CD4-positive, alpha-beta T cell treated with Interleukin-4 for 4 hours (primary cell): ENCODE results near the gene VPS37C.

Experiments used
- DNase-seq: peaks from one replicate; pipeline ENCODE4 v3.0.0-alpha.2; 2020

VPS37C gene

GRCh38 chr11:61131586-61131985 is 29.6 kb downstream of the VPS37C start:
- DNase-seq: no peak

GRCh38 chr11:61131186-61131585 is 30.0 kb downstream of the VPS37C start:
- no peak for DNase-seq

GRCh38 chr11:61129639-61130523 is 31.3 kb downstream of the VPS37C start:
- peak; percentile 87 for DNase-seq

GRCh38 chr11:61128947-61129638 is 32.1 kb downstream of the VPS37C start:
- no peak for DNase-seq

- DNase-seq: no peak
Measured at GRCh38 chr11:61127991-61128390, 33.2 kb downstream of the VPS37C start.

GRCh38 chr11:61126256-61126655 is 35.0 kb downstream of the VPS37C start:
- no peak for DNase-seq

- no peak for DNase-seq
Measured at GRCh38 chr11:61125310-61125684, 35.9 kb downstream of the VPS37C start.

GRCh38 chr11:61124574-61125309 is 36.5 kb downstream of the VPS37C start:
- DNase-seq: no peak

- DNase-seq: no peak
Measured at GRCh38 chr11:61123775-61124571, 37.3 kb downstream of the VPS37C start.

GRCh38 chr11:61122761-61123160 is 38.5 kb downstream of the VPS37C start:
- no peak for DNase-seq

- no peak for DNase-seq
Measured at GRCh38 chr11:61121917-61122316, 39.3 kb downstream of the VPS37C start.

- DNase-seq: no peak
Measured at GRCh38 chr11:61121192-61121831, 39.9 kb downstream of the VPS37C start.

- DNase-seq: peak; percentile 86
Measured at GRCh38 chr11:61120706-61121191, 40.5 kb downstream of the VPS37C start.

- no peak for DNase-seq
Measured at GRCh38 chr11:61120099-61120705, 41.0 kb downstream of the VPS37C start.

- DNase-seq: no peak
Measured at GRCh38 chr11:61119571-61119970, 41.7 kb downstream of the VPS37C start.

GRCh38 chr11:61119055-61119454 is 42.2 kb downstream of the VPS37C start:
- no peak for DNase-seq

- DNase-seq: no peak
Measured at GRCh38 chr11:61118406-61118805, 42.8 kb downstream of the VPS37C start.

- no peak for DNase-seq
Measured at GRCh38 chr11:61118004-61118403, 43.2 kb downstream of the VPS37C start.

GRCh38 chr11:61117168-61117520 is 44.1 kb downstream of the VPS37C start:
- no peak for DNase-seq

GRCh38 chr11:61116426-61117167 is 44.6 kb downstream of the VPS37C start:
- no peak for DNase-seq
